ENCODE data around the gene GTF2E1.

GTF2E1 gene

DNA sequence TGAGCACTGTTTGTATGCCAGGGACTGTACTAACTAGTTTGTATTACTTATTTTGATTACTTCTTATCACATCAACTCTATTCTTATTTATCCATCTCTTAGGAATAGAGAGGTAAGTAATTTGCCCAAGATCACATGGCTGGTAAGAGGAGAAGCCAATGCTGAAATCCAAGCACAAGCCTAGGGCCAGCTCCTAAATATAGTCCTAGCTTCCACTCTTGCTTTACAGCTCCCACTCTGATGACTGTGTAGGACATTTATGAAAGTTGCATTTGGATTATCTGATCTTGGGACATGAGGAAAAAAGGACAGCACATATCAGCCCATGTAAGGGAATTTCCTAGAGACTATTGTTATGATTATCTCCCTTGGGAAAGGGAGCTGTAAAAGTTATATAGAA, 58.1 kb downstream of the GTF2E1 start:
- Histone ChIP-seq H3K4me3 (ENCODE audit: low read length) (no peak overlapping the region), H3K4me1 (ENCODE audit: insufficient read depth, low read length) (peaks cover 8% of the 10 kb centered on the region; the same call in 1 of the 2 replicates), H3K36me3 (ENCODE audit: insufficient read depth, low read length) (no peaks in the 10 kb centered on the region), H3K9me3 (ENCODE audit: insufficient read depth, low read depth, low read length) (no peaks in the 10 kb centered on the region), H3K27me3 (ENCODE audit: insufficient read depth, low read length) (no peaks in the 10 kb centered on the region), H3K9ac (ENCODE audit: low read depth, low read length) (no peak overlapping the region), H3K27ac (ENCODE audit: low read depth, low read length) (no peak overlapping the region)

DNA sequence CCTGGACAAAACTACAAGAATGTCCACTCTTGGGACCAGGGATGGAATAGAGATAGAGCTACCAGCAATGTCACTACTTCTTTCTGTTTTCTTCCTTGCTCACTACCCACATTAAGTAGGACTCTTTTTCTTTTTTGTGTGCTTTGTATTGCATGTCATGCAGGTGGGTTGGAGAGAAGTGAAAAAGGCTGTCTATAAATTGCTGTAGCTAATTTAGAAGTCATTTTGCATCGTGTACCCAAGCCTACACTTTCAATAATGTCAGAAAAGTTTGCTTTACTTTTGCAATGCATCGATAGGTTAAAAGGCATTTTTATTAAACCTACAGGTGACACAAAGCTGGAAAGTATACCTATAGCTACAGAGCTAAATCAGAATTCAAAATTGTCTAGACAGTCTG, 58.9 kb downstream of the GTF2E1 start:
- WGBS: 77% methylated on average over 2 of the region's 2 CpGs

GRCh38 chr3:120802916-120803315, 60.4 kb downstream of the GTF2E1 start:
- Histone ChIP-seq H3K4me3 (ENCODE audit: low read length) (no peak overlapping the region), H3K27me3 (ENCODE audit: insufficient read depth, low read length) (no peaks in the 10 kb centered on the region), H3K9me3 (ENCODE audit: insufficient read depth, low read depth, low read length) (no peaks in the 10 kb centered on the region), H3K4me1 (ENCODE audit: insufficient read depth, low read length) (peaks cover 4% of the 10 kb centered on the region; the same call in 1 of the 2 replicates), H3K27ac (ENCODE audit: low read depth, low read length) (no peak overlapping the region), H3K9ac (ENCODE audit: low read depth, low read length) (no peak overlapping the region), H3K36me3 (ENCODE audit: insufficient read depth, low read length) (no peaks in the 10 kb centered on the region)
- 71% methylated on average over 2 of the region's 3 CpGs for WGBS

More for the DNA sequence above, 58.9 kb downstream of the GTF2E1 start:
- no peaks in the 10 kb centered on the region for H3K27me3 ChIP-seq (ENCODE audit: insufficient read depth, low read length)
- no peak overlapping the region for H3K27ac ChIP-seq (ENCODE audit: low read depth, low read length)
- H3K9ac ChIP-seq (ENCODE audit: low read depth, low read length): no peak overlapping the region
- H3K36me3 ChIP-seq (ENCODE audit: insufficient read depth, low read length): no peaks in the 10 kb centered on the region
- H3K9me3 ChIP-seq (ENCODE audit: insufficient read depth, low read depth, low read length): no peaks in the 10 kb centered on the region
- peaks cover 8% of the 10 kb centered on the region; the same call in 1 of the 2 replicates for H3K4me1 ChIP-seq (ENCODE audit: insufficient read depth, low read length)
- no peak overlapping the region for H3K4me3 ChIP-seq (ENCODE audit: low read length)

GRCh38 chr3:120816728-120817127, 74.2 kb downstream of the GTF2E1 start:
- H3K36me3 ChIP-seq (ENCODE audit: insufficient read depth, low read length): no peaks in the 10 kb centered on the region
- H3K27ac ChIP-seq (ENCODE audit: low read depth, low read length): no peak overlapping the region
- H3K4me3 ChIP-seq (ENCODE audit: low read length): no peak overlapping the region
- H3K9ac ChIP-seq (ENCODE audit: low read depth, low read length): no peak overlapping the region
- WGBS: 95% methylated on average over 4 of the region's 4 CpGs
- no peaks in the 10 kb centered on the region for H3K9me3 ChIP-seq (ENCODE audit: insufficient read depth, low read depth, low read length)
- H3K27me3 ChIP-seq (ENCODE audit: insufficient read depth, low read length): no peaks in the 10 kb centered on the region
- H3K4me1 ChIP-seq (ENCODE audit: insufficient read depth, low read length): no peaks in the 10 kb centered on the region

DNA sequence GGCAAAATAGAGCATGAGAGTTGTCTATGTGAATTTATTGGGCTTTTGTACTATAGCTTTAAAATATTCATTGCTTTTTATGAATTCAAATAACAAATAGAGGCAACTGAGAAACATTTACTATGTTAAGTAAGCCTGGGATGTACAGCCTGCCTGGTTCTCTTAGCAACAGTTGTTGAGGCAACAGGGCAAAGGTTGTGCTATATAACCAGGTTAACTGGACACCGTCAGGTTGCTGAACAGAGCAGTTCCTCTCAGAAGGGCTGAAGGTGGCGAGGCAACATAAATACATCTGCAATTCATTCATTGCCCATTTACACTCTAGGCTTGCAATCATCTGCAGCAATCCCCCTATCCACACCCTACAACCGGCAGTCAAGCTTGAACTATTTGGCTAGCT, 78.2 kb downstream of the GTF2E1 start:
- no peaks in the 10 kb centered on the region for H3K9me3 ChIP-seq (ENCODE audit: insufficient read depth, low read depth, low read length)
- H3K36me3 ChIP-seq (ENCODE audit: insufficient read depth, low read length): no peaks in the 10 kb centered on the region
- H3K4me3 ChIP-seq (ENCODE audit: low read length): no peak overlapping the region
- H3K27me3 ChIP-seq (ENCODE audit: insufficient read depth, low read length): no peaks in the 10 kb centered on the region
- 90% methylated on average over 3 of the region's 3 CpGs for whole genome bisulfite sequencing
- no peak overlapping the region for H3K9ac ChIP-seq (ENCODE audit: low read depth, low read length)
- no peak overlapping the region for H3K27ac ChIP-seq (ENCODE audit: low read depth, low read length)
- peaks cover 6% of the 10 kb centered on the region for H3K4me1 ChIP-seq (ENCODE audit: insufficient read depth, low read length)

DNA sequence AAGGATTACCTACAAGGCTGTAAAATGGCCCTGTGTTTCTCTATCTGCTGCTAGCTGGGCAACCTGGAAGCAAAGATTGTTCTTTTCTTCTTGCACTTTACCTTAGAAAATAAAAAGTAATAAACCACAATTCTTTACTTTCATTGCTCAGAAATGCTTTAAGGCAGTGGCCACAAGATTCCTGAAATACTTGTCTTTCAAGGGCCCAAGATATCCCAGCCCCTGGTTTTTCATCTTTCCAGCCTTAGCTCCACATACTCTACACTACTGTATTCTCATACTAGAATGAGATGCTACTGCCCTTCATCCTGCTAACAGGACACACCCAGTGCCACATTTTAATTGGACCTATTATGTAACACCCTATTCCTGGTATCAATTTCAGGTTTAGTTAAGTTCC, 78.9 kb downstream of the GTF2E1 start:
- Histone ChIP-seq H3K4me3 (ENCODE audit: low read length) (no peak overlapping the region), H3K27me3 (ENCODE audit: insufficient read depth, low read length) (no peaks in the 10 kb centered on the region), H3K36me3 (ENCODE audit: insufficient read depth, low read length) (no peaks in the 10 kb centered on the region), H3K9ac (ENCODE audit: low read depth, low read length) (no peak overlapping the region), H3K27ac (ENCODE audit: low read depth, low read length) (no peak overlapping the region), H3K4me1 (ENCODE audit: insufficient read depth, low read length) (peaks cover 6% of the 10 kb centered on the region), H3K9me3 (ENCODE audit: insufficient read depth, low read depth, low read length) (no peaks in the 10 kb centered on the region)

GRCh38 chr3:120823156-120823555, 80.6 kb downstream of the GTF2E1 start:
- H3K27ac ChIP-seq (ENCODE audit: low read depth, low read length): no peak overlapping the region
- H3K4me1 ChIP-seq (ENCODE audit: insufficient read depth, low read length): peaks cover 6% of the 10 kb centered on the region
- H3K27me3 ChIP-seq (ENCODE audit: insufficient read depth, low read length): peaks cover 2% of the 10 kb centered on the region; the same call in 1 of the 2 replicates
- H3K36me3 ChIP-seq (ENCODE audit: insufficient read depth, low read length): no peaks in the 10 kb centered on the region
- WGBS: 89% methylated on average over 3 of the region's 3 CpGs
- H3K9me3 ChIP-seq (ENCODE audit: insufficient read depth, low read depth, low read length): no peaks in the 10 kb centered on the region
- no peak overlapping the region for H3K9ac ChIP-seq (ENCODE audit: low read depth, low read length)
- H3K4me3 ChIP-seq (ENCODE audit: low read length): no peak overlapping the region

GRCh38 chr3:120824613-120825012, 82.1 kb downstream of the GTF2E1 start:
- Histone ChIP-seq H3K36me3 (ENCODE audit: insufficient read depth, low read length) (no peaks in the 10 kb centered on the region), H3K27me3 (ENCODE audit: insufficient read depth, low read length) (peaks cover 15% of the 10 kb centered on the region), H3K4me1 (ENCODE audit: insufficient read depth, low read length) (peaks cover 6% of the 10 kb centered on the region), H3K9ac (ENCODE audit: low read depth, low read length) (no peak overlapping the region), H3K4me3 (ENCODE audit: low read length) (no peak overlapping the region), H3K27ac (ENCODE audit: low read depth, low read length) (no peak overlapping the region), H3K9me3 (ENCODE audit: insufficient read depth, low read depth, low read length) (no peaks in the 10 kb centered on the region)
- WGBS: 77% methylated on average over 1 of the region's 1 CpG

DNA sequence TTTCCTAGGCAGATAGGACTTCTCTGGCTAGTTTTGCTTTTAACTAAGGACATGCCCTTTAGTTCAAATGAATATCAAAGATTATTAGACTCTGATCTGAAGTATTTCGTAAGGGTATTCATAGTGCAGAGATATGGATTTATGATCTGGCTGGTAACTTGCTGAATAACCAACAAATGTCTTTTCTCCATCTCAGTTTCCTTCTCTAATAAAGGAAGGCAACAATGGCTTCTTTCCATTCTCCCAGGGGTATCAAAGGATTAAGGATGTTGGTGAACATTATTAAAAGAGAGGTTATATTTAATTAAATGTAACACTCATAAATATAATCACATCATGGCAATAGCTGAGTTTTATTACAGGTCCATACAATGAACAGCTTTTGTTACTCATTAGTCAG, 86.3 kb downstream of the GTF2E1 start:
- no peak overlapping the region for H3K27ac ChIP-seq (ENCODE audit: low read depth, low read length)
- no peak overlapping the region for H3K9ac ChIP-seq (ENCODE audit: low read depth, low read length)
- H3K4me1 ChIP-seq (ENCODE audit: insufficient read depth, low read length): peaks cover 6% of the 10 kb centered on the region
- H3K27me3 ChIP-seq (ENCODE audit: insufficient read depth, low read length): peaks cover 27% of the 10 kb centered on the region
- H3K36me3 ChIP-seq (ENCODE audit: insufficient read depth, low read length): no peaks in the 10 kb centered on the region
- H3K4me3 ChIP-seq (ENCODE audit: low read length): no peak overlapping the region
- WGBS: no CpG with 5 or more reads among the region's 1 CpG
- no peaks in the 10 kb centered on the region for H3K9me3 ChIP-seq (ENCODE audit: insufficient read depth, low read depth, low read length)

GRCh38 chr3:120831066-120831465, 88.5 kb downstream of the GTF2E1 start:
- Histone ChIP-seq H3K4me1 (ENCODE audit: insufficient read depth, low read length) (no peaks in the 10 kb centered on the region), H3K27me3 (ENCODE audit: insufficient read depth, low read length) (peaks cover 27% of the 10 kb centered on the region), H3K9me3 (ENCODE audit: insufficient read depth, low read depth, low read length) (no peaks in the 10 kb centered on the region), H3K4me3 (ENCODE audit: low read length) (no peak overlapping the region), H3K9ac (ENCODE audit: low read depth, low read length) (no peak overlapping the region), H3K27ac (ENCODE audit: low read depth, low read length) (no peak overlapping the region), H3K36me3 (ENCODE audit: insufficient read depth, low read length) (no peaks in the 10 kb centered on the region)
- WGBS: 75% methylated on average over 4 of the region's 4 CpGs

Data from HUES64 (cell line).